Activated CD8-positive, alpha-beta T cell treated with anti-CD3 and anti-CD28 coated beads for 36 hours (primary cell): Measurements from ENCODE around the gene FBXO45. TPM values are rescaled to one million over a fixed set of nuclear protein-coding genes. Genes with fewer than 3 reads are reported as not detected.

Source experiments
- ATAC-seq: fragments of 200-7000 bp; cut with Tn5 transposase; one replicate; pipeline ENCODE4 v1.10.0; 2021; ENCODE audit warnings: mild to moderate bottlenecking, moderate library complexity
- CTCF ChIA-PET: fragments of 350-600 bp; sonication (Branson Sonifier 250); formaldehyde crosslinking; loops from one replicate; lab custom pipeline; 2021; ENCODE audit warnings: antibody characterized with exemption; lab: Charles Lee
- POLR2A ChIA-PET: fragments of 350-600 bp; sonication (Branson Sonifier 250); formaldehyde crosslinking; loops from one replicate; lab custom pipeline; 2021; ENCODE audit warnings: antibody characterized with exemption; lab: Charles Lee
- DNase-seq: peaks from one replicate; pipeline ENCODE4 v3.0.0-alpha.2; 2020
- H3K27ac Mint-ChIP-seq: one replicate; pipeline ENCODE4 v1.8.0; 2021; ENCODE audit warnings: mild to moderate bottlenecking, mixed read lengths
- H3K27me3 Mint-ChIP-seq: one replicate; pipeline ENCODE4 v1.8.0; 2021; ENCODE audit warnings: mixed read lengths
- H3K36me3 Mint-ChIP-seq: one replicate; pipeline ENCODE4 v1.8.0; 2021; ENCODE audit warnings: low read depth, mixed read lengths
- H3K4me1 Mint-ChIP-seq: one replicate; pipeline ENCODE4 v1.8.0; 2021; ENCODE audit warnings: low read depth, mixed read lengths
- H3K4me3 Mint-ChIP-seq: one replicate; pipeline ENCODE4 v1.8.0; 2021; ENCODE audit warnings: mild to moderate bottlenecking, moderate library complexity, mixed read lengths
- H3K9me3 Mint-ChIP-seq: one replicate; pipeline ENCODE4 v1.8.0; 2021; ENCODE audit warnings: mixed read lengths
- CTCF ChIP-seq: fragments of 200-600 bp; IDR thresholded peaks from one replicate; pipeline ENCODE4 v1.8.0; 2022; ENCODE audit warnings: antibody characterized with exemption, mild to moderate bottlenecking
- intact Hi-C: fragments of 100-400 bp; cut with micrococcal nuclease; formaldehyde crosslinking; loops from one replicate; pipeline ENCODE4 v1.10.0; 2022
- total RNA-seq, 2 experiments: library from RNA; stranded (reverse); gene quantifications; one replicate each; pipeline ENCODE4 v1.2.3, GENCODE V29; 2021

The FBXO45 gene
- total RNA-seq, 2 experiments from 2014 or later, result 18.2 TPM

- H3K9me3 Mint-ChIP-seq, result peaks cover 3% of the 10 kb centered on the region
- ChIA-PET CTCF (interaction anchor here (0.6 to 3.1 kb wide), 7 partner anchors 8 to 54 kb away, joined by 3 to 26 read pairs (median 6); partner anchors contain the start of genes FBXO45 and WDR53), POLR2A (interaction anchor here (5.2 kb wide), 1 partner anchor 13 kb away, joined by 25 read pairs; the partner anchor contains the start of genes FBXO45 and WDR53)
- intact Hi-C loops, result no loop called here
- no peak overlapping the region for H3K27ac Mint-ChIP-seq
- H3K4me1 Mint-ChIP-seq, result peaks cover 9% of the 10 kb centered on the region
- no peak for DNase-seq
- peaks cover 5% of the 10 kb centered on the region for H3K36me3 Mint-ChIP-seq
- H3K27me3 Mint-ChIP-seq, result no peaks in the 10 kb centered on the region
- TF ChIP-seq CTCF, result no peak
- ATAC-seq, result no peak
- no peak overlapping the region for H3K4me3 Mint-ChIP-seq
Observed at GRCh38 chr3:196555295-196555694, 13.2 kb upstream of the FBXO45 start.

- TF ChIP-seq CTCF, result no peak
- no peak overlapping the region for H3K27ac Mint-ChIP-seq
- POLR2A ChIA-PET, result no interaction called here
- peaks cover 5% of the 10 kb centered on the region for H3K36me3 Mint-ChIP-seq
- H3K4me1 Mint-ChIP-seq, result peaks cover 12% of the 10 kb centered on the region
- CTCF ChIA-PET, result interaction anchor here (3.1 kb wide), 1 partner anchor 20 kb away, joined by 12 read pairs; no protein-coding TSS in a partner anchor
- intact Hi-C loops, result no loop called here
- DNase-seq (no peak), ATAC-seq (no peak)
- H3K27me3 Mint-ChIP-seq, result no peaks in the 10 kb centered on the region
- H3K9me3 Mint-ChIP-seq, result no peaks in the 10 kb centered on the region
- H3K4me3 Mint-ChIP-seq, result no peak overlapping the region
Observed at GRCh38 chr3:196557236-196557635, 11.2 kb upstream of the FBXO45 start.

GRCh38 chr3:196558476-196558875 lies 10.0 kb upstream of the FBXO45 start:
- ChIA-PET POLR2A (interaction anchor here (0.8 kb wide), 1 partner anchor 246 kb away, joined by 3 read pairs; no protein-coding TSS in a partner anchor), CTCF (no interaction called here)
- no peaks in the 10 kb centered on the region for H3K27me3 Mint-ChIP-seq
- peaks cover 16% of the 10 kb centered on the region for H3K4me1 Mint-ChIP-seq
- ATAC-seq, result no peak
- TF ChIP-seq CTCF, result no peak
- intact Hi-C loops, result no loop called here
- H3K27ac Mint-ChIP-seq, result no peak overlapping the region
- H3K9me3 Mint-ChIP-seq, result no peaks in the 10 kb centered on the region
- H3K36me3 Mint-ChIP-seq, result peaks cover 8% of the 10 kb centered on the region
- H3K4me3 Mint-ChIP-seq, result no peak overlapping the region
- no peak for DNase-seq

- Mint-ChIP-seq H3K36me3 (peaks cover 14% of the 10 kb centered on the region), H3K4me3 (no peak overlapping the region), H3K27ac (peak overlapping the region; percentile 1), H3K27me3 (no peaks in the 10 kb centered on the region), H3K9me3 (no peaks in the 10 kb centered on the region), H3K4me1 (peaks cover 29% of the 10 kb centered on the region)
- DNase-seq (no peak), ATAC-seq (no peak)
- intact Hi-C loops, result no loop called here
- no peak for TF ChIP-seq CTCF
- ChIA-PET POLR2A (no interaction called here), CTCF (no interaction called here)
Observed at GRCh38 chr3:196559826-196560225, 8.6 kb upstream of the FBXO45 start.

- Mint-ChIP-seq H3K27me3 (no peaks in the 10 kb centered on the region), H3K9me3 (no peaks in the 10 kb centered on the region), H3K36me3 (peaks cover 24% of the 10 kb centered on the region), H3K27ac (peak overlapping the region; percentile 67), H3K4me1 (peaks cover 37% of the 10 kb centered on the region), H3K4me3 (no peak overlapping the region)
- no peak for ATAC-seq
- TF ChIP-seq CTCF, result no peak
- POLR2A ChIA-PET, result no interaction called here
- CTCF ChIA-PET, result interaction anchor here (0.8 to 1.0 kb wide), 3 partner anchors 9 to 41 kb away, joined by 3 to 4 read pairs (median 3); no protein-coding TSS in a partner anchor
- intact Hi-C loops, result no loop called here
- peak; percentile 27 for DNase-seq
Observed at GRCh38 chr3:196563721-196564225, 4.7 kb upstream of the FBXO45 start.
